Chondrocyte (in vitro differentiated cells): ENCODE measurements around the gene NHP2. TPM values are rescaled to one million over a fixed set of nuclear protein-coding genes. Genes with fewer than 3 reads are reported as not detected.

Experiments
- DNase-seq: peaks from one replicate; pipeline ENCODE4 v3.0.0; 2021; ENCODE audit warnings: mixed read lengths, low spot score
- H3K27ac Mint-ChIP-seq: one replicate; pipeline ENCODE4 v1.8.0; 2021; ENCODE audit warnings: mild to moderate bottlenecking, moderate library complexity, mixed read lengths; ENCODE audit not compliant: unreplicated experiment
- H3K27me3 Mint-ChIP-seq: 2 replicates; pipeline ENCODE4 v1.8.0; 2021; ENCODE audit warnings: low read depth, mixed read lengths
- H3K36me3 Mint-ChIP-seq: 2 replicates; pipeline ENCODE4 v1.8.0; 2021; ENCODE audit warnings: low read depth, mixed read lengths
- H3K4me1 Mint-ChIP-seq: 2 replicates; pipeline ENCODE4 v1.8.0; 2021; ENCODE audit warnings: low read depth, mild to moderate bottlenecking, mixed read lengths
- H3K4me3 Mint-ChIP-seq: one replicate; pipeline ENCODE4 v1.8.0; 2021; ENCODE audit warnings: mild to moderate bottlenecking, moderate library complexity, mixed read lengths; ENCODE audit not compliant: unreplicated experiment
- H3K9me3 Mint-ChIP-seq: 2 replicates; pipeline ENCODE4 v1.8.0; 2021; ENCODE audit warnings: low read depth, mixed read lengths
- long read RNA-seq: library from polyadenylated mRNA; stranded (forward); transcript quantifications from one replicate; pipeline ENCODE4 v2.0.0, GENCODE V29; 2021
- total RNA-seq: library from RNA; stranded (reverse); gene quantifications from 3 replicates; pipeline ENCODE4 v1.2.1, GENCODE V29; 2021
- TF ChIP-seq, protein P1 (sequence below): fragments of 200-600 bp; sonication (generic); IDR thresholded peaks from 2 replicates; pipeline ENCODE4 v1.5.0; 2021; ENCODE audit warnings: antibody characterized with exemption, mild to moderate bottlenecking, moderate library complexity

The NHP2 gene
- 72.2 to 106 TPM (median 74.1 TPM) in 3 replicates for total RNA-seq
- long read RNA-seq, transcript NHP2-201 (4 exons, 865 nt), result major isoform, 86 of 91 reads
- long read RNA-seq, partial matches to known transcripts, result 0 of 91 reads
- long read RNA-seq, other reads (novel, unspliced or antisense), result 0 of 91 reads

DNA sequence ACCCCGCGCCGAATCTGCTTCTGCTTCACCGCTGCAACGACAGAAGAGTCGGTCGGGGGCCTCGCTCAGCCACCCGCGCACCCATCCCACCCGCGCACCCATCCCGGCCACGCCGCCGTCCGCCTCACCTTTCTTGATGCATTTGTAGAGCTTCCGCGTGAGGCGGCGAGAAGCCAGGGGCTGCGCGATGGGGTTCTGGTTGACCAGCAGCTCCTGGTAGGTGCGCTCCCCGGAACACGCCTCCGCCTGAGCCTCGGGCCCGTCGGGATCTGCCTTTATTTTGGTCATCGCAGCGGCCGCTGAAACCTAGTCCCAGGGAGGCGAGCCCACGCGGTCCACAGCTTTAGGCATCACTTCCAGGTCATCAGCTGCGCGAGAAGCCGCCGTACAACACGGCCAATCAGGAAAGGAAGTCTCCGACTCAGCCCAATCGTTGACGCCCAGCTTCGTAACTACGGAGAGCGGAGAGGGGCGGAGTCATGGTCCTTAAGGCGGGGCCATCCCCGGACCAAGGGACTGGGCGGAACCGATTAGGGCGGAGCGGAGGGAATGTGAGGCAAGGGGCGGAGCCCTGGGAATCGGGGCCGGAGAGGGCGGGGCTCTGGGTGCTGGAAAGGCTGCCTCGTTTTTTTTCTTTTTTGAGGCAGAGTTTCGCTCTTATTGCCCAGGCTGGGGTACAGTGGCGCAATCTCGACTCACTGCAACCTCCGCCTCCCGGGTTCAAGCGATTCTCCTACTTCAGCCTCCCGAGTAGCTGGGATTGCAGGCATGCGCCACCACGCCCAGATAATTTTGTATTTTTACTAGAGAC lies at the start of gene NHP2:
TSS of gene NHP2 (minus strand) at position 356 of the 811 bp plus-strand sequence. CDS start at position 288, 68 bp downstream.
- TF ChIP-seq, protein P1, sequence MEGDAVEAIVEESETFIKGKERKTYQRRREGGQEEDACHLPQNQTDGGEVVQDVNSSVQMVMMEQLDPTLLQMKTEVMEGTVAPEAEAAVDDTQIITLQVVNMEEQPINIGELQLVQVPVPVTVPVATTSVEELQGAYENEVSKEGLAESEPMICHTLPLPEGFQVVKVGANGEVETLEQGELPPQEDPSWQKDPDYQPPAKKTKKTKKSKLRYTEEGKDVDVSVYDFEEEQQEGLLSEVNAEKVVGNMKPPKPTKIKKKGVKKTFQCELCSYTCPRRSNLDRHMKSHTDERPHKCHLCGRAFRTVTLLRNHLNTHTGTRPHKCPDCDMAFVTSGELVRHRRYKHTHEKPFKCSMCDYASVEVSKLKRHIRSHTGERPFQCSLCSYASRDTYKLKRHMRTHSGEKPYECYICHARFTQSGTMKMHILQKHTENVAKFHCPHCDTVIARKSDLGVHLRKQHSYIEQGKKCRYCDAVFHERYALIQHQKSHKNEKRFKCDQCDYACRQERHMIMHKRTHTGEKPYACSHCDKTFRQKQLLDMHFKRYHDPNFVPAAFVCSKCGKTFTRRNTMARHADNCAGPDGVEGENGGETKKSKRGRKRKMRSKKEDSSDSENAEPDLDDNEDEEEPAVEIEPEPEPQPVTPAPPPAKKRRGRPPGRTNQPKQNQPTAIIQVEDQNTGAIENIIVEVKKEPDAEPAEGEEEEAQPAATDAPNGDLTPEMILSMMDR, result no peak
- Mint-ChIP-seq H3K4me3 (peak within 1 kb of the TSS; percentile 95), H3K4me1 (peaks cover 29% of the 10 kb centered on the region), H3K9me3 (no peaks in the 10 kb centered on the region), H3K27ac (peak within 1 kb of the TSS; percentile 94), H3K36me3 (peaks cover 5% of the 10 kb centered on the region), H3K27me3 (no peaks in the 10 kb centered on the region)
- peak; percentile 99 for DNase-seq

DNA sequence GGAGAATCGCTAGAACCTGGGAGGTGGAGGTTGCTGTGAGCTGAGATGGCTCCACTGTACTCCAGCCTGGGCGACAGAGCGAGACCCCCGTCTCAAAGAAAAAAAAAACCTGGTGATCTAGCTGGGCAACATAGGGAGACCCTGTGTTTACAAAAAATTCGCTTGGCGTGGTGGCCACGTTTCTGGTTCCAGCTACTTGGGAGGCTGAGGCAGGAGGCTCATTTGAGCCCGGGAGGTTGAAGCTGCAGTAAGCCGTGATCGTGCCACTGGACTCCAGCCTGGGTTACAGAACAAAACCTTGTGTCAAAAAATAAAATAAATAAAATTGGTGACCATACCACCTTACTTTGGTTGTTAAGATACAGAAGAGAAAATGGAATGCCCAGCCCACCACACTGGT lies 48.9 kb upstream of the NHP2 start:
- TF ChIP-seq, protein P1, result no peak
- H3K27ac Mint-ChIP-seq, result no peak overlapping the region
- peaks cover 21% of the 10 kb centered on the region for H3K4me1 Mint-ChIP-seq
- no peaks in the 10 kb centered on the region for H3K27me3 Mint-ChIP-seq
- H3K4me3 Mint-ChIP-seq, result peak overlapping the region; percentile 25
- no peak for DNase-seq
- H3K9me3 Mint-ChIP-seq, result no peaks in the 10 kb centered on the region
- peaks cover 13% of the 10 kb centered on the region for H3K36me3 Mint-ChIP-seq

DNA sequence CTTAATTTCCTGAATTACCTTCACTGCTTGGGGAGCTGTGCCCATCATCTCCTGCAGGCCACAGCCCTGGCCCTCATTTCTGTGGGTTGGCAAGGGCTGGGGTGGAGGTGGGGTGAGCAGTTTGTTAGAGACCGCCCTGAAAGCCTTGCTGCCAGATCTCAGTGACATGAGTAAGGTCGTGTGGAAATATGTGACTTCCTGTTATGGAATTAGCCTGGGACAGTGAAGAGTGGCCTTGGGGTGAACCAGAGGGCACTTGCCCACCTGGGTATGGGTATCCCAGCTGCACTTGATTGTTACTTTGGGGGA lies 48.2 kb upstream of the NHP2 start:
- Mint-ChIP-seq H3K27ac (no peak overlapping the region), H3K4me1 (peaks cover 14% of the 10 kb centered on the region), H3K4me3 (no peak overlapping the region), H3K9me3 (no peaks in the 10 kb centered on the region), H3K27me3 (no peaks in the 10 kb centered on the region), H3K36me3 (peaks cover 9% of the 10 kb centered on the region)
- no peak for DNase-seq
- TF ChIP-seq, protein P1, result no peak

DNA sequence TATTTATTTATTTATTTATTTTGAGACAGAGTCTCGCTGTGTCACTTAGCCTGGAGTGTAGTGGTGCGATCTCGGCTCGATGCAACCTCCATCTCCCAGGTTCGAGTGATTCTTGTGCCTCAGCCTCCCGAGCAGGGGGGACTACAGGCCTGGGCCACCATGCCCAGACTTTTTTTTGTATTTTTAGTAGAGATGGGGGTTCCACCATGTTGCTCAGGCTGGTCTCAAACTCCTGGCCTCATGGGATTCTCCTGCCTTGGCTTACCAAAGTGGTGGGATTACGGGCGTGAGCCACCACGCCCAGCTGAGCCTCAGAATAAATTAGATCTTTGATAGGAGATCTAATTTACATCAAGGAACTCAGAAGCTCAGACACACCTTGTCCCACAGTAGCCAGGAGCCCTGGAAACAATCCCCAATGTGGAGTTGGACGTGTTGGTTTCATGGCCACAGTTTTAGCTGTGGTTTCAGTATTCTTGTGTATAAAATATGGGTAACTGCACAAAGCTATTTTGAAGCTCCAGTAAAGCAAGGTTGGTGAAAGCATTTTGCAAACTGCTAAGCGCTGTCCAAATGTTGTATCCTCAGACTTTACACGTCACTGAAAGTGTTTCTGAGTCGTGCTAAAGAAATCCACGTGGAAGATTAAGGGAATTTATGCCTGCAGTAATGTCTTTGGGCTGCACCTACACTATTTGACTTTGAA lies 47.7 kb upstream of the NHP2 start:
- H3K27me3 Mint-ChIP-seq, result no peaks in the 10 kb centered on the region
- H3K27ac Mint-ChIP-seq, result no peak overlapping the region
- no peak overlapping the region for H3K4me3 Mint-ChIP-seq
- DNase-seq, result no peak
- peaks cover 8% of the 10 kb centered on the region for H3K36me3 Mint-ChIP-seq
- H3K4me1 Mint-ChIP-seq, result peaks cover 11% of the 10 kb centered on the region
- TF ChIP-seq, protein P1, result no peak
- no peaks in the 10 kb centered on the region for H3K9me3 Mint-ChIP-seq
